ENCODE results near the gene WASF2. TPM values are rescaled to one million over a fixed set of nuclear protein-coding genes. Genes with fewer than 3 reads are reported as not detected.
"Not testable (repeated sequence)": the region's sequence is repeated elsewhere in the genome, so short reads cannot be mapped to it uniquely, and the experiment has no call there.

WASF2 gene
- total RNA-seq, 1 donor from 2014 or later, result 57.3 TPM

DNA sequence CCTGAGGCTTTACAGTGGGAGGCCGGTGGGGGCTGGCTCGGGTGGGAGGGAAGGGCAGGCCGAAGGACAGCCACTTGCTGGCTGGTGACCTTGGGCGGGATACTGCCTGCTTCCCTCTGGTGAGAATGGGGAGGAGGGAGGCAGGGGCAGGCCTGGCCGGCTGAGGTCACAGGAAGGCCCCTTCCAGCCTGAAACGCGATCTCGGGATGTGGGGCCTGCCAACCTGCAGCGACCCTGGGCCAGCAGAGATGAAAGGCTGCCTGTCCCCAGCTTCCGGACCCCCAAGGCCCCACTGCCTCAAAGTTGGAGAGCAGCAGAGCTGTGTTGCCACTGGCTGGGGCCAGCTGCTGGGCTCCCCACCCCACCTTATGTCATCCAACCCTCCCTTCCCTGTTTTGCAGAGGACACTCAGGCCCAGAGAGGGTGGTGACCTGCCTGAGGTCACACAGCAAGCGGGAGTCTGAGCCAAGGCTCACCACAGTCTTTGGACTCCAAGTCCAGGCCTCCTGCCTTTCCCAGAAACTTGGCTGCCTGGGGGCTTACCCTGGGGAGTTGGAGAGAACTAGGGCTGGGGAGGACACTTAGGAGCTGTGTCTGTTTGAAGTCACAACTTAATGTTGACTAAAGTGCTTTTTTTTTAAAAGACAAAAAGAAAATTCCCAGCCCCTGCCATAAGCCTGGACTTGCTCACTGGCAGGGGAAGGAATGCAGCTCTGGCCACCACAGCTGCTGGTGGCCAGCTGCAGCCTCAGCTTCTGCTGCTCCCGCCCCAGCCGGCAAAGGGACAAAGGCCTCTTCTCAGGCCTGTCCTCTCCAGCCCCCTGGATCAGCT, 14.8 kb upstream of the WASF2 start:
- peak; percentile 92 for ATAC-seq
- intact Hi-C loops (cut with DNase I), result no loop called here
- peak; percentile 92 for DNase-seq (ENCODE audit: missing footprints)

DNA sequence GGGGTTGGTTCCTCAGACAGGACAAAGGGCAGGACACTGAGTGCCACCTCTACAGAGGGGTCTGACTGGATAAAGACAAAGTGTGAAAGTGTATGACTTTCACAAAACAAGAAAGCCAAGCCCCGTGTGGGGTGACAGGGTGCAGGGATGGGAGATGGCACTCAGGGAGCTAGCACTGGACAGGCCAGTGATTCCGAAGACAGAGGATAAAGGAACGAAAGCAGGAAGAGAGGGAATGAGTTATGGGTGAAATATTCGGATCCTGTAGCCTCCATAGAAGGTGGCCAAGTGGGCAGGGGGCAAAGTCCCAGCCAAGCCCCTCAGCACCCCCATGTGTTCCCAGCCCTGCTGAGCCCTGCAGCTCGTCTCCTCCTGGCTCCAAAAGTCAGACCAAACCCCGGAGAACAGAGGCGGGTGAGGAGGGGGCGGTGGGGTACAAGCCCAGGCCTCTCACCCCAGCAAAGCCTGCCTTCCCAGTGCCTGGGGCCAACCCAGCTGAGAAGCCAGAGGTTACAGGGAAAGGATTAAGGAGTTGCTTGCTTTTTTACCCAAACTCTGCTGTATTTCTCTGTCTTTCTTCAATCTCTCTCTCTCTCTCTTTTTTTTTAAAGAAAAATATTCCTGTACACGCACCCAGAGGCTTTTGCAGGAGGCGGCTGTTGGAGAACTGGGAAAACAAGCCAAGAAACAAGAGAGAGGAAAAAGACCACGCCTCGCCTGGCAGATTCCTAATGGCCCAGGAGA, 14.0 kb upstream of the WASF2 start:
- ATAC-seq (peak; percentile 3), DNase-seq (ENCODE audit: missing footprints) (no peak)

DNA sequence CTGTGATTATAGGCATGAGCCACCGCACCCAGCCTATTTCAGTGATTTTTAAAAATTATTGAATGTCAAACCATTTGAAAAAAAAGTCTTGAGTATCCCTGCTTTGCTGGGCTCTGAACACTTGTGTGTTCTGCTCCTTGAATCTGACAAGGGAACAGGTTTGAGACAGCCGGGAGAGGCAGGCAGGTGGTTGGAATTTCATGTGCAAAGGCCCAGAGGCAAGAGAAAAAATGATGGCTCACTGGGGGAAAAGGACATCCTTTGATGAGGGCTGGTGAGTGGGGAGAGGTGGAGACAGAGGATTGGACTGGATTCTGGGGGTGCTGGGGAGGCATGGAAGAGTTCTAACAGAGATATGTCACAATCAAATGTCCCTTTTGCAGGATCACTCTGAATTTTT, 13.1 kb upstream of the WASF2 start:
- ATAC-seq (no peak), DNase-seq (ENCODE audit: missing footprints) (no peak)
- intact Hi-C loops (cut with DNase I), result no loop called here

More for the DNA sequence above, 14.0 kb upstream of the WASF2 start:
- intact Hi-C loops (cut with DNase I), result no loop called here

DNA sequence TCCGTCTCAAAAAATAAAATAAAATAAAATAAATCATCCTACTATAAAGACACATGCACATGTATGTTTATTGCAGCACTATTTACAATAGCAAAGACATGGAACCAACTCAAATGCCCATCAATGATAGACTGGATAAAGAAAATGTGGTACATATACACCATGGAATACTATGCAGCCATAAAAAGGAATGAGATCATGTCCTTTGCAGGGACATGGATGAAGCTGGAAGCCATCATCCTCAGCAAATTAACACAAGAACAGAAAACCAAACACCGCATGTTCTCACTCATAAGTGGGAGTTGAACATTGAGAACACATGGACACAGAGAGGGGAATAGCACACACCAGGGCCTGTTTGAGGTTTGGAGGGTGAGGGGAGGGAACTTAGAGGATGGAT, 11.2 kb upstream of the WASF2 start:
- ATAC-seq; DNase-seq (ENCODE audit: missing footprints); intact Hi-C loops (cut with DNase I): not testable (repeated sequence)

DNA sequence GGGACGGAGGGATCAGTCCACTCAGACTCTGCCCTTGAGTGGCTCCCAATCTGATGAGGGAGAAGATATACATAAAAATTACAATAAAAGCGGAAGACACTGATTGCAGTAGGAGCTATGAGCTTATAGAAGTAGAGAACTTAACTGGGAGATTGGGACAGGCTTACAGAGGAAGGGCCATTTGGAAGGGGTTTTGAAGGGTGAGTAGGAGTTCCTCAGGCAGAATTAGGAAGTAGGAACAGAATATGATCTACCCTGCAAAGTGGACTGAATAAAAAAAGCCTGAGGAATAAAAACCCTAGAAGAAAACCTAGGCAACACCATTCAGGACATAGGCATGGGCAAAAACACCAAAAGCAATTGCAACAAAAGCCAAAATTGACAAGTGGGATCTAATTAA, 9.2 kb upstream of the WASF2 start:
- no peak for DNase-seq (ENCODE audit: missing footprints)
- ATAC-seq, result no peak
- intact Hi-C loops (cut with DNase I), result no loop called here

DNA sequence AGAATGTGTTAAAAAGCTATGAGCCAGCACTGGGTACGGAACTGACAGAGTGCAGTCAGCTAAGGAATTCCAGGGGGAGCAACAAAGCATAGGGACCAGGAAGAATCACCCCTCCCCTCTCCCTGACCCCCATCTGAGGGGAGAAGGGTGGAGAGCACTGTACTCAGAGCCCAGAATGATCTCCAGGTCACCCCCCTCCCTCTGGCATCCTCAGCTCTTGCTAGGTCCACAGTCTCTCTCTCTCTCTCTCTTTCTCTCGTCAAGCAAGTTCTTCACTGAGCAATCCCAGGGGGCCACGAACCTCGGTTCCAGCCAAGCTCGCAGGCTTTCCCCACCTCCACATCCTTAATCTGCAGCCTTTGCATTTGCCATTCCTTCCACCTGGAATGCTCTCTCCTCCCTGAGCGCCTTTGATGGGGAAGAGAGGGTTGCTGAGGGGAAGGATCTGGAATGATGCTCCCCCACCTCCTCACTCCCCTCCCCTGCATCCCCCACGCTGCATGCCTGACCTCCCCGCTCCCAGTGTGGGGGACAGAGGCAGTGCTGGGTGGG, 6.7 kb upstream of the WASF2 start:
- intact Hi-C loops (cut with DNase I), result no loop called here
- DNase-seq (ENCODE audit: missing footprints) (no peak), ATAC-seq (peak; percentile 40)

DNA sequence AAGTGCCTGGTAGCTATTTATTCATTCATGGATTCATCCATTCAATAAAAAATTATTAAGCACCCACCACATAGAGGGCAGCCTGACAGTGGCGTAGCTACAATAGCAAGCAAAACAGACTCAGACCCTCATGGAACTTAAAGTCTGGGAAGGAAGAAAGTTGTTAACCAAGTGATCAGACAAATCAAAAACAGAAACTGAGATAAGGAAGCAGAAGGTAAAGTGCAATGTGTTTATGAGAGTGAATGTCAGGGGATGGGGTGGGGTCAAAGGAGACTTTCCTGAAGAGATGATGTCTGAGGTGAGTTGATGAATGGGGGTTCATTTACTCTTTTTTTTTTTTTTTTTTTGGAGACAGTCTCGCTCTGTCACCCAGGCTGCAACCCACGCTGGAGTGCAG, 2.8 kb upstream of the WASF2 start:
- ATAC-seq, result no peak
- DNase-seq (ENCODE audit: missing footprints), result no peak
- intact Hi-C loops (cut with DNase I), result loop anchor here (5.0 kb wide), 2 partner anchors 35 to 65 kb away; no protein-coding TSS in a partner anchor

DNA sequence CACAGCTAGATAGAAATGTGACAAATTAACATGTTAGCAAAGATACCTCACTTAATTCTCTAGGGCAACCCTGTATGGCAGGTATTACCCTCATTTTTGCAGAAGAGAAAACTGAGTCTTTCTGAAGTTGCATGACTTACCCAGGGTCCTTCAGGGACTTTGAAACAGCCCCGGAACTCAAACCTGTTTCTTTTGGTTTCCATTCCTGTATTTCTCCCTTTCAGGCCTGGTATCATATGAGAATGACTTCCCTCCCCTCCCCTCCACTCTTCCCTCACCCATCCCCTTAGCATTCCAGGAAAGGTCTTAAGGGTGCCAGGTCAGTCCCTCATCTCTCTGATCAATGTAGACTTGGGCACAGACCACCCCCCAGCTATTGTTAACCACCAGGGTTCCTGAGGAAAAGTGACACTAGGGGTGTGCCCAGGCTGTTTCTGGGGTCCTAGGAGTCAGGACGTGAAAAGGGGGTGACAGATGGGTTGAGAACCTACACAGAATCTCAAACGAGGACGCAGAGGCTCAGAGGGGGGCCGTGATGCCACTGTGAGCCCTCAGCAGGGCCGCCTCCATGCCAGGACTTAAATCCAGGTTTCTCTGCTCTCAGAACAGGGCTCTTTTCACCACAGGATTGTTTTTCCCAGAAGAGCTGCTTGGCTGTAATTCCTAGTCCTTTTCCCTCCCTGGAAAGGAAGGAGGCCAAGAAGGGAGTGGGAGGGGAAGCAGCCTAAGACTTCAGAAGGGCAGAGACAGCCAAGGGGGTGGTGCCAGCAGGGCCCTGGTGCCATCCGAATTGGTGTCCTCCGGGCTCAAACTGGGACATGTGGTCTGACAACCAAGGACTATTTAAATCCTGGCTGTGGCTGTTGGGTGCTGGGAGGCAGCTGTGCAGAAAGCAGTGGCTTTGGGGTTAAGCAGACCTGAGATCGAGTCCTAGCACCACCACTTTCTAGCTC, 2.1 kb upstream of the WASF2 start:
- ATAC-seq, result no peak

DNA sequence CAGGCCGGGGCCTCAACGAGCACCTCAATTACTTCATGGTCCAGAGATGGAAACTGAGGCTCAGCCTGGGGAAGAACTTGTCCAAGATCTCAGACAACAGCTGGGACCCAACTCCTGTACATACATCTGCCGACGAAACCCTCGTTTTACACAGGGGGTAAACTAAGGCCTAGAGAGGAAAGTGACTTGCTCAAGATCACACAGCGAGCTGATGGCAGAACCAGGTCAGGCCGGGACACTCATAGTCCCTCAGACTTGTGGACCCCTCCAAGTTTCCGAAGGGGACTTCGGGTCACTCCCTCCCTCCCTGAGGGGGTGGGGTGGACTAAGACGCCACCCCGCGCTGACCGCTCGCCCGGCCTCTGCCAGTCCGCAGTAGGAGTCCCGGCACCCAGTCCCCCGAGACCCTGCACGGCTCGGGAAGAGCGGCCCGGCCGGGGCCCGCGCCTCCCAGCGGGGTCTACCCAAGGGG, 430 bp downstream of the WASF2 start:
- ATAC-seq, result peak; percentile 29
- intact Hi-C loops (cut with DNase I), result no loop called here
- no peak for DNase-seq (ENCODE audit: missing footprints)

More for the DNA sequence above, 2.1 kb upstream of the WASF2 start:
- no peak for DNase-seq (ENCODE audit: missing footprints)
- intact Hi-C loops (cut with DNase I), result loop anchor here (2.0 to 5.0 kb wide), 3 partner anchors 35 to 65 kb away; no protein-coding TSS in a partner anchor

DNA sequence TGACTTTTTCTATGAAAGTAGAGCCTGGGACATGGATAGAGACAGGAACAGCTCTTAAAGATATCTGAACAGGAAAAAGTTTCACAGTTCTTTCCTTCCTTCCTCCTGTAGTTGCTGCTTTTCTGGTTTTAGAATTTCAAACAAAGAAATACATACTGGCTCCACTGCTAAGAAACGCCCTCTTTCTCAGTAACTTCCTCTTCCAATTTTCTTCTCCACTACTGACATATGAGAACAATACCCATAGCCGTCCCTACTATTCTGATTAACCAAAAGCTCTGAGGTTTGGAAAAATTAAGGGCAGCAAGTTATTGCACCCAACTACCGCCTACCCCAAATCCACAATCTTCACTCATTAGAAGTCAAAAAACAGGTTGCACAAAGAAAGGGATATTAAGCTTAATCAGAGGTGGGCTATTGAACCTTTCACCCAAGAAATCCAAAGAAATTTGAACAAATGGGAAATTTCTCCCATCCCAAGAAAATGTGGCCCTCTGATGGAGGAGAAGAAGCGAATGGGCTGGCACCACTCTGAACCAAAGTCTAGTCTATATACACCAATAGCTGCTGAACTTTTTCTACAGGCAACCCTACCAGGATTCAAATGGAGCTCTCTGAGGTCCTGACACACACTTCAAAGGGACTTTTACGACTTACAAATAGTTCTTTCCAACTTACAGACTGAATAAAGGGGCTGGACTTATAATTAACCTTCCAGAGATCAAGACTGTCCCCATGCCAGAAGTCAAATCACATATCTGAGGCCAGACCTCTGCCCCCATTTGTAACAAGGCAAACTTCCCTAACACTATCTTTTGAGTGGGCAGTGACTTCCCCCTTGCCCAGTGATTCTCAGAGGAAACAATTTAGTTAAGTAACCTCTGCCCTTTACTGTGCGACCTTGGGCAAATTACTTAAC, 1.7 kb downstream of the WASF2 start:
- ATAC-seq (no peak), DNase-seq (ENCODE audit: missing footprints) (no peak)
- intact Hi-C loops (cut with DNase I), result no loop called here

DNA sequence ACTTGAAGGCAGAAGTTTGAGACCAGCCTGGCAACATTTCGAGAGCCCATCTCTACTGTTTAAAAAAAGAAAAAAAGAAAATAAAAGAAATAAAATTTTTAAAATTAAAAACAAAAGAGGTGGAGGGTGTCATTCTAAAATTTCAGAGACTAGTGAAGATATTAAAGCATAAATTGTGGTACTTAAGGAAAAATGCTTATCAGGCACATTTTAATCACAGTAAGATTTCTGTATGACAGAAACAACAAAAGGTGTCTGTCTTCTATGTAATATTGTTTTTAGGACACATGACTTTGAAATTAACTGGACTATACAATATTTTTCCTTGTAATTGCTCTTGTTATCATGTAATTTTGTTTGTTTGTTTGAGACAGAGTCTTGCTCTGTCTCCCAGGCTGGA, 4.6 kb downstream of the WASF2 start:
- DNase-seq (ENCODE audit: missing footprints) (no peak), ATAC-seq (no peak)
- intact Hi-C loops (cut with DNase I), result no loop called here

DNA sequence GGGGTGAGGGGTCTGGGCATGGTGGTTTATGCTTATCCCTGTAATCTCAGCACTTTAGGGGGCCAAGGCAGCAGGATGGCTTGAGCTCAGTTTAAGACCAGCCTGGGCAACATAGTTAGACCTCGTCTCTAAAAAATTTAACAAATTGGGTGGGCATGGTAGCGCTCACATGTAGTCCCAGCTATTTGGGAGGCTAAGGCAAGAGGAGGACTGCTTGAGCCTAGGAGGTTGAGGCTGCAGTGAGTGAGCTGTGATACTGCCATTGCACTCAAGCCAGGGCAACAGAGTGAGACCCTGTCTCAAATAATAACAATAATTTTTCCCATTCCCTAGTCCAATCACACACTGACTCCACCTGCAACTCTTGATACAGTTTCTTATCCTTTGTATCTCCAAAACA, 6.3 kb downstream of the WASF2 start:
- intact Hi-C loops (cut with DNase I), result no loop called here
- ATAC-seq (peak; percentile 22), DNase-seq (ENCODE audit: missing footprints) (no peak)

DNA sequence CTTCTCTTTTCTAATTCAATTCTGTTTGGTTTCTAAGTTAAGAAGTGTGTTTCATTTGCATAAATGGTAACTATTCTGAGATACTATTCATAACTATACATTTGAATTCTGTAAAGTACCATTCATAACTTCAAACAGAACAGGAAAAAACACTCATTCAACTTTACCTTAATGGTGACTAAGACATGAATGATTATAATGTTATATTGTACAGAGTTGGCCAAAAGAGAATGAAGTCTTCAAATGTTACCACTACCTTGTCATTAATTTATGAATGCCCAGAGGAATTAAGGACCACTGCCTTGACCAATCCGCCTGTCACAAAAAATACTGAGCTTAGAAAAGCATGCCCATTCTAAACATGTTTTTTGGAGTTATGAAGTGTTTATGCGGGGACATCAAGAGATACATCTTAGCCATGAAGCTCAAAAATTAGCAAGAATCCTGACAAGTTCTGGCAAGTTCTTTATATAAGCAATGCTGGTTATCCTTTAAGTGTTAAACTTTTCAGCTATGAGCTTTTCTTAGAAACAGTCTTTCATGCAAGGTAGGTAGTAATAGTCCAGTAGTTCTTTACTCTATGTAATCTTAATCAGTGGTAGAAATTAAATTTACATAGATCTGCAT, 7.9 kb downstream of the WASF2 start:
- intact Hi-C loops (cut with DNase I), result no loop called here
- DNase-seq (ENCODE audit: missing footprints), result no peak
- ATAC-seq, result no peak

DNA sequence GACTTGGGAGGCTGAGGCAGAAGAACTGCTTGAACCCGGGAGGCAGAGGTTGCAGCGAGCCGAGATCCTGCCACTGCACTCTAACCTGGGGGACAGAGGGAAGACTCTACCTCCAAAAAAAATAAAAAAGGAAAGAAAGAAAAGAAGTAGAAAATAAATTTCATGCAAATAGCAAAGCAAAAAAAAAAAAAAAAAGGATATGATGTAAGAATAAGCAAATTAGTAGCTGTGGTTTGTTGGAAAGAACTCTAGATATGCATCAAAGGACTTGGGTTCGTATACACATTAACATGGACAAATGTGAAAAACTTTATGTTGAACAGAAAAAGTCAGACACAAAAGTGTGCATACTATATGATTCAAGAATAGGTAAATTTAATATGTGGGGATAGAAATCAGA, 11.9 kb downstream of the WASF2 start:
- ATAC-seq, result no peak
- intact Hi-C loops (cut with DNase I), result no loop called here
- DNase-seq (ENCODE audit: missing footprints), result no peak

DNA sequence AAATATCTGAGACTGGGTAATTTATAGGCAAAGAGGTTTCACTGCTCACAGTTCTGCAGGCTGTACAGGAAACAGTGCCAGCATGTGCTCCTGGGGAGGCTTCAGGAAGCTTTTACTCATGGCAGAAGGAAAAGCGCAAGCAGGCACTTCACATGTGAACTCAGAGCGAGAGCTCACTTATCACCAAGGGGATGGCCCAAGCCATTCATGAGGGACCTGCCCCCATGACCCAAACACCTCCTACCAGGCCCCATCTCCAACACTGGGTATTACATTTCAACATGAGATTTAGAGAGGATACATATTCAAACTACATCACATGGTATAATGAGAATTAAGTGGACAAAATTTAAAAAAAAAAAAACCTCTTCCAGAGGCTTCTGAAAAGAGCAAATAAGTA, 13.7 kb downstream of the WASF2 start:
- DNase-seq (ENCODE audit: missing footprints) (no peak), ATAC-seq (peak; percentile 7)
- intact Hi-C loops (cut with DNase I), result no loop called here

DNA sequence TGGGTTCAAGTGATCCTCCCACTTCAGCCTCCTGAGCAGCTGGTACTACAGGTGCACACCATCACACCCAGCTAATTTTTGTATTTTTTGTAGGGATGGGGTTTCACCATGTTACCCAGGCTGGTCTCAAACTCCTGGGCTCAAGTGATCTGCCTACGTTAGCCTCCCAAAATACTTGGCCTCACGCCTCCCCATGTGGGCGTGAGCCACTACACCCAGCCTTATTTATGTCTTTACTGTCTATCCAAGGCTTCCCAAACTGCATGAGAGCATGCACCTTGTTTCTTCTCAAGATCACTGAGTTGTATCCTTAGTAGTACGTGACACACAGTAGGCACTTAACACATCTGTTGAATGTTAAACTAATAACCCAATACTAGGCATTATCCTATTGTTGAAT, 14.2 kb downstream of the WASF2 start:
- no peak for DNase-seq (ENCODE audit: missing footprints)
- ATAC-seq, result no peak
- intact Hi-C loops (cut with DNase I), result no loop called here

DNA sequence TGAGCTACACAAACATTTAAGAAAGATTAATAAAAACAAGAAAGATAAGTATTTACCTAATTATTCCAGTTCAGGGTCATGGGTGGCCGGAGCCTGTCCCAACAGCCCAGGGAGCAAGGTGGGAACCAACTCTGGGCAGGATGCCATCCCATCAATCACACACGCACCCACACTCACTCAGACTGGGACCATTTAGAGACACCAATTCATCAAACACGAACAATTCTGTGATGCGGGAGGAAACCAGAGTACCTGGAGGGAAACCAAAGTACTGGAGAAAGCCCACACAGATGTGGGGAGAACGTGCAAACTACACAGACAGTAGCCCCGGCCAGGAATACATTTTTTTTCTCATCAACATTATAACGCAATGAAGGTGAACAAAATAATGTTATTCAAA, 16.2 kb downstream of the WASF2 start:
- ATAC-seq (no peak), DNase-seq (ENCODE audit: missing footprints) (no peak)
- intact Hi-C loops (cut with DNase I), result no loop called here
